ENCODE measurements around the gene LUZP1.
"Not testable (repeated sequence)": the region's sequence is repeated elsewhere in the genome, so short reads cannot be mapped to it uniquely, and the experiment has no call there.

The LUZP1 gene

GRCh38 chr1:23168445-23169194, at the start of gene LUZP1:
Gene LUZP1 (minus strand): TSS chr1:23168856.
- peak; percentile 86 for DNase-seq

- DNase-seq = no peak
Observed at GRCh38 chr1:23217421-23218115, 48.9 kb upstream of the LUZP1 start, which contains the start of gene HTR1D. Gene HTR1D (minus strand): TSS chr1:23217502. CDS start chr1:23194219, 23,283 bp downstream.

- no peak for DNase-seq
Observed at GRCh38 chr1:23216771-23217420, 48.2 kb upstream of the LUZP1 start.

GRCh38 chr1:23215751-23216449, 47.2 kb upstream of the LUZP1 start:
- no peak for DNase-seq

- no peak for DNase-seq
Observed at GRCh38 chr1:23215291-23215690, 46.6 kb upstream of the LUZP1 start.

- no peak for DNase-seq
Observed at GRCh38 chr1:23214640-23215039, 46.0 kb upstream of the LUZP1 start.

GRCh38 chr1:23211955-23212354, 43.3 kb upstream of the LUZP1 start:
- no peak for DNase-seq

- DNase-seq = no peak
Observed at GRCh38 chr1:23210963-23211362, 42.3 kb upstream of the LUZP1 start.

- DNase-seq = no peak
Observed at GRCh38 chr1:23210351-23210785, 41.7 kb upstream of the LUZP1 start.

GRCh38 chr1:23209770-23210169, 41.1 kb upstream of the LUZP1 start:
- DNase-seq = no peak

- DNase-seq = no peak
Observed at GRCh38 chr1:23208527-23208926, 39.9 kb upstream of the LUZP1 start.

- not testable (repeated sequence) for DNase-seq
Observed at GRCh38 chr1:23207733-23208132, 39.1 kb upstream of the LUZP1 start.

- no peak for DNase-seq
Observed at GRCh38 chr1:23202263-23202749, 33.6 kb upstream of the LUZP1 start.

- no peak for DNase-seq
Observed at GRCh38 chr1:23200883-23201282, 32.2 kb upstream of the LUZP1 start.

GRCh38 chr1:23198373-23198772, 29.7 kb upstream of the LUZP1 start:
- DNase-seq = no peak

GRCh38 chr1:23196627-23197328, 28.1 kb upstream of the LUZP1 start:
- DNase-seq = no peak

GRCh38 chr1:23194119-23194984, 25.7 kb upstream of the LUZP1 start:
- no peak for DNase-seq

- DNase-seq = no peak
Observed at GRCh38 chr1:23193391-23194118, 24.9 kb upstream of the LUZP1 start.

GRCh38 chr1:23191199-23191598, 22.5 kb upstream of the LUZP1 start:
- DNase-seq = no peak

- peak; percentile 89 for DNase-seq
Observed at GRCh38 chr1:23188936-23189452, 20.3 kb upstream of the LUZP1 start.
